Panc1 (cell line): Measurements from ENCODE around the gene WDR70. TPM values are rescaled to one million over a fixed set of nuclear protein-coding genes. Genes with fewer than 3 reads are reported as not detected.
A peak's percentile ranks its signal among the peaks of the same experiment; 100 is the strongest.
"Not testable (repeated sequence)": the region's sequence is repeated elsewhere in the genome, so short reads cannot be mapped to it uniquely, and the experiment has no call there.

Source experiments
- ATAC-seq: fragments of 200-7000 bp; cut with Tn5 transposase; 2 replicates; pipeline ENCODE4 v1.9.1; 2020; ENCODE audit warnings: mild to moderate bottlenecking, moderate library complexity
- BruUV-seq: library from RNA; stranded (reverse); fragments of 400-500 nt; replicated peaks from 2 replicates; lab custom pipeline; 2021; lab: Mats Ljungman, UMichigan
- CTCF ChIA-PET: fragments of 300-600 bp; sonication (Branson Sonifier 250); formaldehyde crosslinking; loops from one replicate; lab custom pipeline; 2022; ENCODE audit warnings: antibody characterized with exemption; lab: Charles Lee
- POLR2A ChIA-PET: fragments of 300-600 bp; sonication (Branson Sonifier 250); formaldehyde crosslinking; loops from one replicate; lab custom pipeline; 2022; ENCODE audit warnings: antibody characterized with exemption; lab: Charles Lee
- DNase-seq: peaks from one replicate; pipeline ENCODE4 v3.0.0-alpha.2; 2010; ENCODE audit warnings: low read depth, low spot score
- H3K27ac ChIP-seq: 2 replicates; pipeline ENCODE4 v1.5.1; 2011; ENCODE audit warnings: mild to moderate bottlenecking, low read length, inconsistent platforms
- H3K27me3 ChIP-seq: fragments of 200-500 bp; sonication (Bioruptor generic); 2 replicates; pipeline ENCODE4 v1.6.0; 2014; ENCODE audit warnings: low read length, inconsistent platforms; ENCODE audit not compliant: control insufficient read depth, insufficient read depth
- H3K36me3 ChIP-seq: fragments of 200-500 bp; sonication (Bioruptor generic); 2 replicates; pipeline ENCODE4 v1.5.1; 2014; ENCODE audit warnings: inconsistent platforms, mild to moderate bottlenecking, low read length, moderate library complexity; ENCODE audit not compliant: control insufficient read depth, insufficient read depth
- H3K4me1 ChIP-seq: 2 replicates; pipeline ENCODE4 v1.5.1; 2011; ENCODE audit warnings: inconsistent platforms, mild to moderate bottlenecking, low read length, moderate library complexity; ENCODE audit not compliant: control insufficient read depth, insufficient read depth
- H3K4me3 ChIP-seq, 2 experiments: 2 replicates each; pipeline ENCODE4 v1.5.1; 2011 to 2012; ENCODE audit warnings: low read depth in 2 of 2, low read length in 2 of 2, mild to moderate bottlenecking in 2 of 2, inconsistent platforms in 1 of 2, moderate library complexity in 1 of 2
- H3K9me3 ChIP-seq: fragments of 200-500 bp; sonication (Bioruptor generic); 2 replicates; pipeline ENCODE4 v1.5.1; 2014; ENCODE audit warnings: low read depth, mild to moderate bottlenecking, inconsistent platforms, low read length, moderate library complexity; ENCODE audit not compliant: control insufficient read depth, insufficient read depth
- CTCF ChIP-seq: fragments of 450-650 bp; IDR thresholded peaks from 2 replicates; pipeline ENCODE4 v1.5.1; 2017; ENCODE audit warnings: mild to moderate bottlenecking
- POLR2AphosphoS5 ChIP-seq: IDR thresholded peaks from 2 replicates; pipeline ENCODE4 v1.6.1; 2012; ENCODE audit warnings: mild to moderate bottlenecking, low read depth, low read length, moderate library complexity
- TCF7L2 ChIP-seq: IDR thresholded peaks from 2 replicates; pipeline ENCODE4 v1.6.1; 2011; ENCODE audit warnings: mild to moderate bottlenecking, low read depth, low read length, inconsistent platforms
- in situ Hi-C: cut with HindIII; loops from 2 replicates; pipeline ENCODE4 v1.10.0; 2016; ENCODE audit warnings: low sequenced_read_pairs, low pct_unique_long_range_greater_than_20kb
- intact Hi-C: fragments of 100-400 bp; cut with micrococcal nuclease; formaldehyde crosslinking; loops from one replicate; pipeline ENCODE4 v1.10.0; 2022; ENCODE audit not compliant: unreplicated experiment
- total RNA-seq: library from RNA; stranded (reverse); gene quantifications from one replicate; pipeline ENCODE4 v1.2.1, GENCODE V29; 2021; ENCODE audit not compliant: unreplicated experiment
- TF ChIP-seq, protein P1 (sequence below), 2 experiments: IDR thresholded peaks; 2 replicates each; pipeline ENCODE4 v1.6.1; 2011 to 2012; ENCODE audit warnings: low read depth in 2 of 2, control low read depth in 1 of 2, low read length in 1 of 2, mild to moderate bottlenecking in 1 of 2, moderate library complexity in 1 of 2; ENCODE audit not compliant: insufficient read depth in 1 of 2

WDR70 gene
- total RNA-seq, 1 experiment from 2014 or later, result 29.5 TPM

DNA sequence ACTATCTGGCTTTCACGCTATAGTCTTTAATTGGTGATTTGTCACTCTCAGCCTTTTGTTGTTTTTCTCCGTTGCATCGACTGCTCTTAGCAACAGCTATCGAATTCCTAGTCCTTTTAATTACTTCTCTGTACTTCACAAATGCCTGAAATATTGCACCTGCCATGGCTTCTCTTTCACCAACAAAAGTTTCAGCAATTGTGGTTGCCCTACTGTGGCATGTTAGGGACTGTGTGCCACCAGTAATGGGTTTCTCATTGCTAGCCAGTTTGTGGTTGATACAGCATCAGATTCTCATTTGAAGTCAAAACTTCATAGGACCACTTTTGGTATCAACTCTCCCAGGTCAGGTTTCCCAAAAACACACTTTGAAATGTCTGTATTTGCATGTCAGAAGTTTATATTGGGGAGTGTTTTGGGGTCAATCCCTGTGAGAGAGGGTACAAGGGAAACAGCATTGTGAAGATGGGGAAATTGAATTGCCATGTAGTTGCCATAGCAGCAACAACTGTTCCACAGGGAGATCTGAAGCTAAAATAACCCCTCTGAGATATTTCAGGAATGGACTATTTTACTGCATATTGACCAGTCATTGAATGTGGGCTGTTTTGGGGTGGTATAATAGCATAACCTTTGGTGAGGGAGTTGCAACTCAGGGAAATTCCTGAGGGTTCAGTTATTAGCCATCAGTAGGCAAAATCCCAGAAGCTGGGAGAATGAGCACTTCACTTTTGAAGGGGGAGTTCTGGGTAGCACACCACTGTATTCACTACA is 99.2 kb downstream of the WDR70 start:
- Histone ChIP-seq H3K4me1 (no peaks in the 10 kb centered on the region), H3K4me3 (no peak overlapping the region), H3K9me3 (no peaks in the 10 kb centered on the region), H3K36me3 (no peaks in the 10 kb centered on the region), H3K27ac (no peak overlapping the region), H3K27me3 (no peaks in the 10 kb centered on the region)
- BruUV-seq, result no TSS peak
- ChIA-PET CTCF (no interaction called here), POLR2A (no interaction called here)
- intact Hi-C loops, result no loop called here
- TF ChIP-seq, protein P1, sequence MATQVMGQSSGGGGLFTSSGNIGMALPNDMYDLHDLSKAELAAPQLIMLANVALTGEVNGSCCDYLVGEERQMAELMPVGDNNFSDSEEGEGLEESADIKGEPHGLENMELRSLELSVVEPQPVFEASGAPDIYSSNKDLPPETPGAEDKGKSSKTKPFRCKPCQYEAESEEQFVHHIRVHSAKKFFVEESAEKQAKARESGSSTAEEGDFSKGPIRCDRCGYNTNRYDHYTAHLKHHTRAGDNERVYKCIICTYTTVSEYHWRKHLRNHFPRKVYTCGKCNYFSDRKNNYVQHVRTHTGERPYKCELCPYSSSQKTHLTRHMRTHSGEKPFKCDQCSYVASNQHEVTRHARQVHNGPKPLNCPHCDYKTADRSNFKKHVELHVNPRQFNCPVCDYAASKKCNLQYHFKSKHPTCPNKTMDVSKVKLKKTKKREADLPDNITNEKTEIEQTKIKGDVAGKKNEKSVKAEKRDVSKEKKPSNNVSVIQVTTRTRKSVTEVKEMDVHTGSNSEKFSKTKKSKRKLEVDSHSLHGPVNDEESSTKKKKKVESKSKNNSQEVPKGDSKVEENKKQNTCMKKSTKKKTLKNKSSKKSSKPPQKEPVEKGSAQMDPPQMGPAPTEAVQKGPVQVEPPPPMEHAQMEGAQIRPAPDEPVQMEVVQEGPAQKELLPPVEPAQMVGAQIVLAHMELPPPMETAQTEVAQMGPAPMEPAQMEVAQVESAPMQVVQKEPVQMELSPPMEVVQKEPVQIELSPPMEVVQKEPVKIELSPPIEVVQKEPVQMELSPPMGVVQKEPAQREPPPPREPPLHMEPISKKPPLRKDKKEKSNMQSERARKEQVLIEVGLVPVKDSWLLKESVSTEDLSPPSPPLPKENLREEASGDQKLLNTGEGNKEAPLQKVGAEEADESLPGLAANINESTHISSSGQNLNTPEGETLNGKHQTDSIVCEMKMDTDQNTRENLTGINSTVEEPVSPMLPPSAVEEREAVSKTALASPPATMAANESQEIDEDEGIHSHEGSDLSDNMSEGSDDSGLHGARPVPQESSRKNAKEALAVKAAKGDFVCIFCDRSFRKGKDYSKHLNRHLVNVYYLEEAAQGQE (IDR thresholded peaks at IDR 0.05; ENCODE audit: insufficient read depth in 1 of 2, low read depth in 2 of 2, low read length in 1 of 2), result no peak
- TF ChIP-seq POLR2AphosphoS5 (no peak), TCF7L2 (no peak)
- ATAC-seq (no peak), DNase-seq (no peak)
- in situ Hi-C loops, result no loop called here

- POLR2A ChIA-PET, H3K36me3 ChIP-seq, H3K9me3 ChIP-seq, in situ Hi-C loops, CTCF ChIA-PET, H3K4me3 ChIP-seq, BruUV-seq, H3K4me1 ChIP-seq, DNase-seq, H3K27ac ChIP-seq, intact Hi-C loops, ATAC-seq, H3K27me3 ChIP-seq: not testable (repeated sequence)
Observed at GRCh38 chr5:37481395-37481794, 102.3 kb downstream of the WDR70 start.

GRCh38 chr5:37490120-37490810 is 111.1 kb downstream of the WDR70 start:
- ATAC-seq, result peak; percentile 42
- BruUV-seq, result no TSS peak
- intact Hi-C loops (no loop called here), in situ Hi-C loops (no loop called here)
- CTCF ChIA-PET, result no interaction called here
- Histone ChIP-seq H3K27me3 (no peaks in the 10 kb centered on the region), H3K4me3 (no peak overlapping the region), H3K9me3 (no peaks in the 10 kb centered on the region), H3K27ac (no peak overlapping the region), H3K36me3 (no peaks in the 10 kb centered on the region), H3K4me1 (no peaks in the 10 kb centered on the region)
- TF ChIP-seq CTCF, result no peak
- TF ChIP-seq, protein P1 (IDR thresholded peaks at IDR 0.05; ENCODE audit: insufficient read depth in 1 of 2, low read depth in 2 of 2, low read length in 1 of 2), result 0 out of 4 replicates have a peak, but pooled peaks of 1 of the 2 experiments have one; percentile 21
- POLR2A ChIA-PET, result no interaction called here
- DNase-seq, result no peak
